NAMALWA (cell line): ENCODE results near the gene ABCB10.
"Not testable (repeated sequence)": the region's sequence is repeated elsewhere in the genome, so short reads cannot be mapped to it uniquely, and the experiment has no call there.

Experiments used
- DNase-seq: peaks from one replicate; pipeline ENCODE4 v3.0.0-alpha.2; 2015; ENCODE audit warnings: low spot score

Gene ABCB10

DNA sequence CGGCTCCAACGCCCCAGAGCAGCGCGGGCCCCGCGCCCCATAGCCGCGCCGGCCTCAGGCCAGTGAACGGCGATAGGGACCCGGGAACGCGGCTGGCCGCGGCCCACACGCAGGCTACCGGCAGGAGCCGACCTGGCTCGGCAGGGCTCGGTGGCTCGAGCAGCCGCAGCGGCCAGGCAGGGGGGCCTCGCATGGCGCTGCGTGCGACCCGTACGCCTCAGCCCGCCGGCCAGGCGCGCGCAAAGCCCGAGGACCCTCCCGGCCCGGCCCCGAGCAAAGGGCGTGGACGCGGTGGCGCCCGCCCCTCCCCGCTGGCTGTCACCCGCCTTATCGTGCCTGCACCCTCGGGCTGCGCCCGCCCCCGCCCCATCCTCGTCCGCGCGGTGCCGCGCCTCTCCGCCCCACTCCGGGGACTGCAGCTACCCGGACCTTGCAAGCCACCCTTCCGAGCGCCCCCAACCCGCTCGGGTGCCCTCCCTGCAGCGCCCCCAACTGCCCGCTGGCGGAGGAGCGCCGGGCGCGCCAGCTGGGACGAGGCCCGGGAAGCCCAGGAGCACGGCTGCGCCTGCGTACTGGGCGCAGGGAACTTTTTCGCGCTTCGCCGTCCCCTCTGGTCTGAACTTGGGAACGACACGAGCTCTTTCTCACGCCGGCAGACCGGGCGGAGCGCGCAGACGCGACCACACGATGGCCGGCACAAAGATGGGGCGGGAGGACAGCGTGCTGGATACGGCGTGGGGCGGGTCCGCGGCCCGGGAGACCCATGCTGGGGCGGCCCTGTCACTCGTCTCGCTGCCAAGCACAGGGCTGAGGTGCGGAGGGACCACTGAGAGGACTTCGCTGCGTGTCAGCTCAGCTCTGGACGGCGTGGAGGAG, at the start of gene ABCB10:
TSS of gene ABCB10 (minus strand) at position 248 of the 876 bp plus-strand sequence. CDS start at position 193, 55 bp downstream.
- DNase-seq: peak; percentile 95

DNA sequence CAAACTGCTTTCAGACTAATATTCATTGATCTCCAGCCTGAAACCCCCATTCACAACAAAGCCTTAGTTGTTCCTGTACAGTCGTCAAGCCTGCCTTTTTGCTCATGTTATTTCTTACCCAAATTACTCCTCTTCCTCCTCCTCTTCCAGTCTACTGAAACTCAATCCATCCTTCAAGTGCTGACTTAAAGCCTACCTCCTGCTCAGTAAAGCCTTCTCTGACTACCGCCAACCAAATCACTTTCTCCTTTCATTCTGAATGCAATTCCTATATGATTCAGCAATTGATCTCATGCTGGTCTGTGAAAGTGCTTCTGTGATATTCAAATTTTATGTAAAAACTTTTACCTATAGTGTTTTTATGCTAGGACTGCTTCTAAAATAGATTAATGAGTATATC, 48.9 kb upstream of the ABCB10 start:
- DNase-seq: no peak

DNA sequence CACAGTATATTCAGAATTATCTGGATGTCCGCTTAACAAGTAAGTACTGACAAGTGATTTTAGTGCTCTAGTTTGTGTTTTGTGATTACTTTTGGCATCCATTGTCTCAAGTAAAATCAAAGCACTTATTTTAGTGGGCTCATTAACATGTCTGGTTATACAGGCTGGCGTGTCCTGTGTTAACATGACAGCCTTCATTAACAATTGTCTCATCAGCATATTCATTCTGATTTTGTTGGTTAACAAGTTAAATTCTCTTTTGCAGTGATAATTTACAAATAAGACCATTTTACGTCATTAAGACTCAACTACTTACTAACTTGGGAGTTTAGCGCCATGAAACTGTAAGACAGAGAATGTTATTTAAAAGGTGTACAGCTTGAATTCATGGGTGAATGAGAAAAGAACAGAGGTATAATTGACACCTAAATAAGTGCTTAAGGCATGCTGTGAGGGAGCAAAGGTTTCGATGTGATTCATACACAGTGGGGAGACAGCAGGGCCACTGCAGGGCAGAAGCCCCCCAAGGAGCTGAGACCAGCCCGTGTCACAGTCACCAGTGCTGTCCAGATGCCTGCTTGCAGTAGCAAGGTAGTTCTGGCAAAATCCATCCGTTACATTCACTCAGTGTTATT, 45.0 kb upstream of the ABCB10 start:
- DNase-seq: no peak

DNA sequence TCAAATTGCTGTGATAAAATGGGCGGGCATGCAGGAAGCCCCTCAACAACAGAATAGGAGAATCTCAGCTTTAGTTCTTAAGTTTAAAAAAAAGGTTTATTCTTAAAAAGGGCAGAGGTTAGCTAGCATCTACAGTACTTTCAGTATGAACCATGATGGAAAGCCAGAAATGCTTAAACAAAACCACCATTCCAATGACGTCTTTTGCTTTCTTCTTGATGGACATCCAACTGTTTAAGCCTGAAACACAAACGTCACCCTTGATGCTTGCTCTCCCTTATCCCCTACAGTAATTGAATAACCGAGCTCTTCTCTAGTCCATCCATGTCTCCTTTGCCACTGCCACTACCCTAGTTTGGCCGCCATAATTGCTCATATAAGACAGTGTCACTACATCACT, 41.7 kb upstream of the ABCB10 start:
- DNase-seq: no peak

DNA sequence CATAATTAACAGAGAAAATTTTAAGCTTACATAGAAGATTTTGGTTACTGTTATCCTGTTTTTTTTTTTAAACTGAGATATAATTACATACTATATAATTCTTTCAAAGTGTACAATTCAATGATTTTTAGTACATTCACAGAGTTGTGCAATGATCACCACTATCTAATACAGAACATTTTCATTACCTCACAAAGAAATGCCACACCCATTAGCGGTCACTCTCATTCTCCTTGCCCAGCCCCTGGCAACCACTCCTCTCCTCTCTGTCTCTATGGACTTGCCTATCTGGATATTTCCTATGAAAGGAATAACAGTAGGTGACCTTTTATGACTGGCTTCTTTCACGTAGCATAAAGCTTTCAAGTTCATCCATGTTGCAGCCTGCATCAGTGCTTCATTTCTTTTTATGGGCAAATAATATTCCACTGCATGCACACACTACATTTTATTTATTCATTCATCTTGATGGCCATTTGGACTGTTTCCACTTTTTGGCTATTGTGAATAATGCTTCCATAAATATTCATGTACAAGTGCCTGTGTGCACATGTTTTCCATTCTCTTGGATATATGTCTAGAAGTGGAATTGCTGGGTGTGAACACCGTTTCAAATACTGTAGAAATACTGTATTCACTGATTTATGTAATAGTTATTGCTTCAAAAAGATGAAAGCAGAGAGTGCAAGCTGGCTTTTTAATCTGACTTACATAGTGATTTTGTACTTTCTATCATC, 40.9 kb upstream of the ABCB10 start:
- no peak for DNase-seq

DNA sequence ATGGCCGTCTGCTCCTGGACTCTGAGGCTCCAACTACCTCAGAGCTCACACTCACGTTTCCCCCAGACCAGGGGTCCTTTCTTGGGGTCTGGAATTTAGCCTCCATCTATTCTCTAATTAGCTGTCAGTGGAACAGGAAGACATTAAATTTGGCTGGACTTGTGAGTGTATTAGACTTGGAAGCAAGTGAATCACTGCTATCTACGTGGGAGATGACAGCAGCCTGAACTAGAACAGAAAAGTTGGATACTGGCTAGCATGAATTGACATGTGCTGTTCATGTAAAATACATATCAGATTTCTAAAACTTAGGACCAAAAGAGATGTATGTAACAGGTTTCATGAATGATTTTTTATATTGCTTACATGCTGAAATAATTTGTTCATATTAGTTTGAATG, 39.4 kb upstream of the ABCB10 start:
- DNase-seq: no peak

DNA sequence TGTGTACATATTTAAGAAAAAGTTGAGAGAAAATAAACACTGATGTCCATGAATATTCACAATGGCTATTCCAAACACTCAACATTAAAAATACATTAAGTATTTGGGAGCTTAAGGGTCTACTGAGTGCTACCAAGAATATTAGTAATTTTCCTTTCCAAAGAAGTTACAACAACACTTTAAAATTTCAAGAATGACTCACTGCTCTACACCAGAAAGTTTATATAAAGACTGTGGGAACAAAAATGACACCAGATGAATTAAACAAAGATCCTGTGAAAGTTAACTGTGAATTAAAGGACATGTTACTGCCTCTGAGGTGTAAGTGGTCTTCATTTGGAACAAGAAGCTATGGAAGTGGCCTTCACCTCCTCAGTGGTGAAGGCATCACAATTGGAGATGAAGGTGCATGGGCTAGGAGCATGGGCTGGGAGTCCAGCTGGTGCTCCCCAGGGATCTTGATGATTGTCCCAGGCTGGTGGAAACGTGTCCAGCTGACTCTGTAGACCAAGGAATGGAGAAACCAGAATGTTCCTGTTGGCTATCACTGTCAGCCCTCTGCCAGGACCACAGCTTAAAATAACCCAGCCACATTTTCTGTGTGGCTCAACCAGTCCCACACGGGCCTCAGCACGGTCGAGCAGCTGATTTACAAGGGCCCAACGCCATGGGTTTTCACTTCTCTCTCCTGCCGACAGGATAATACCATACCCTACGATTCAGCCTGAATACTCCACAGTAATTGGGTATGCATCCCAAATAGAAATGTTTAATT, 38.6 kb upstream of the ABCB10 start:
- no peak for DNase-seq

DNA sequence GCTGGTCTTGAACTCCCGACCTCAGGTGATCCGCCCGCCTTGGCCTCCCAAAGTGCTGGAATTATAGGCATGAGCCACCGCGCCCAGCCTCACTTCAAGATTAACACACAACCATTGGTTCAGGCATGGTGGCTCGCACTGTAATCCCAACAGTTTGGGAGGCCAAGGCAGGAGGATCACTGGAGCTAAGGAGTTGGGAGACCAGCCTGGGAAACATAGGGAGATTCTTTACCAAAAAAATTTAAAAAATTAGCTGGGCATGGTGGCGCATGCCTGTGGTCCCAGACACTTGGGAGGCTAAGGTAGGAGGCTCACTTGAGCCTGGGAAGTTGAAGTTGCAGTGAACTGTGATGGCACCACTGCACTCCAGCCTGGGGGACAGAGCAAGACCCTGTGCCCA, 37.4 kb upstream of the ABCB10 start:
- not testable (repeated sequence) for DNase-seq

DNA sequence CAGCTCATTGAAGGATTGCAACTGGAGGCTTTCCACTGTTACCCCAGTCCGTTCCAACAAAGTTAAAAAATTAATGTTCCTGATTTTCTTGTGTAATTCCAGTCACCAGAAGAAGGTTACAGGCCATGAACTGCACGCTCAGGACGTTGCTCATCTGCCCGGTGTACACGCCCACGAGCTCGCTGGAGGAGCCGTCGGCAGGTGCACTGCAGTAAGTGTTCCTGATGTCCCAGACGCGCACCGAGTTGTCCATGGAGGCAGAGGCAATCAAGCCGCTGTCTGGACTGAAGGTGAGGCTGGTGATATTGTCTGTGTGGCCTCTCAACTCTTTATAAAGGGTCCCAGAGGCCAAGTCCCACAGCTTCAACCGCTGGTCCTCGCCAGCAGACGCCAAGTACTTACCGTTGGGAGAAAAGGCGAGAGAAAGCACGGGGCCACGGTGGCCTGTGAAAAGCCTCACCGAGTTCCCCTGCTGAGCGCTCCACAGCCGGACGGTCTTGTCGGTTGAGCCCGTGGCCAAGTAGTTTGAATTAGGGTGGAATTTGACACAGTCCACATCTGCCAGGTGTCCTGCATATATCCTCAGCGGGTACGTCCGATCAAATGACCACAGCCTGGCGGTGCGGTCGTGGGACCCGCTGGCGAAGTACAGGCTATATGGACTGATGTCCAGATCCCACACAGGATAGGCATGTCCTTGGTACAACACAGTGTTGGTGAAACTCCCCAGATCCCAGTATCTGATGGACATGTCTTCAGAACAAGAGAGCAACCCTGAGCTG, 35.9 kb upstream of the ABCB10 start:
- no peak for DNase-seq

DNA sequence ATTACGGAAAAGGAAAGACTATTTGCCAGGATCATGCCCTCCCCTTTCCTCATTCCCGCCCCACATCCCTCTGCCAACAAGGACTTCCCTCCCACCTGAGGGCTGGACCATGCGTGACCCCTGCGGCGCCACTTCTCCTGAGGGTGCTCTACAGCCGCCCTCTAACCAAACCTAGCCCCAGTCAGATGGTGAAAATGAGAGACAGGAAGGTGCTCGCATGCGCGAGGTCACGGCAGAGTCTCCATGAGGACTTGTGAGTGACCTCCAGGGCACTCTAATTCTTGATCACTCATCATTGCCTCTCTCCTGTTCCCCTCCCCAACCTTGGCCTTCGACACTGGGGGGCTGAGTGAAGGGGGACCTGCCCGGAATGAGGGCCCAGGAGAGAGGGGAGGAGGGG, 35.3 kb upstream of the ABCB10 start:
- no peak for DNase-seq

DNA sequence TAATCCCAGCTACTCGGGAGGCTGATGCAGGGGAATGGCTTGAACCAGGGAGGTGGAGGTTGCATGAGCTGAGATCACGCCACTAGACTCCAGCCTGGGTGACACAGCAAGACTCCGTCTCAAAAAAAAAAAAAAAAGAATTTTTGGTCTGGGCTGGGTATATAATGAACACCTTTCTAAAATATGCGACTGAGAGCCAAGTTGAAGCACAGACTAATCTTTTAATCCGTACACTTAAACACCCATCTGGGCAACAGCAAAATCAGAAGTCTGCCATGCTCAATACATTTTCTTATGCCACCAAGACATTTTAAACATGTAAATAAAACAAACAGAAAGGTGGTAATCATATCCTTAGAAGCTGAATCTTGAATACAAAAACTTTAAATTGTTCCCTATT, 31.6 kb upstream of the ABCB10 start:
- DNase-seq: no peak

DNA sequence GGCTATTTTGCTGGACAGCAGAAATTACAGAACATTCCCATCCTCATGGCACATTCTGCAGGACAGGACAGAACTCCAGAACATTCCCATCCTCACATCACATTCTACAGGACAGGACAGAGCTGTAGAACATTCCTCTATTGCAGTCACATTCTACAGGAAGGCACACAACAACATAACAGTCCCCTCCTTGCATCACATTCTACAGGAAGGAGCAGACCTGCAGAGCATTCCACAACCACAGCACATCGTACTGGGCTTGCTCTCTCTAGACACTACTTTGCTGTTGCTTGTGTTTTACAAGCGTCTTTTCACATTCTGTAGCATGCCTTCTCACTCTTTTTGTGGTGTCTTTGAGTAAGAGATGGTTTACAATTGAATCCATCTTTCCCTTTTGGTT, 26.8 kb upstream of the ABCB10 start:
- DNase-seq: no peak

DNA sequence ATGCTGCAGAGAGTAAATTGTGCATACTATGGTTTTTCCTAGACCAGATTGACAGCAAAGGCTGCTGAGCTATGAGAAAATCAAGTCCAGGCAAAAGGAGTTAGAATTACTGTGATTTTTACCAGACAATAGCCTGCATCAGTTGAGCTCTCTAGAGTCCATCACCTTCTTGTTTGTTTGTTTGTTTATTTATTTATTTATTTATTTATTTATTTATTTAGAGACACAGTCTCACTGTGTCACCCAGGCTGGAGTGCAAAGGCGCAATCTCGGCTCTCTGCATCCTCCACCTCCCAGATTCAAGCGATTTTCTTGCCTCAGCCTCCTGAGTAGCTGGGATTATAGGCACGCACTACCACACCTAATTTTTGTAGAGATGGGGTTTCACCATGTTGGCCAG, 24.2 kb upstream of the ABCB10 start:
- DNase-seq: no peak

DNA sequence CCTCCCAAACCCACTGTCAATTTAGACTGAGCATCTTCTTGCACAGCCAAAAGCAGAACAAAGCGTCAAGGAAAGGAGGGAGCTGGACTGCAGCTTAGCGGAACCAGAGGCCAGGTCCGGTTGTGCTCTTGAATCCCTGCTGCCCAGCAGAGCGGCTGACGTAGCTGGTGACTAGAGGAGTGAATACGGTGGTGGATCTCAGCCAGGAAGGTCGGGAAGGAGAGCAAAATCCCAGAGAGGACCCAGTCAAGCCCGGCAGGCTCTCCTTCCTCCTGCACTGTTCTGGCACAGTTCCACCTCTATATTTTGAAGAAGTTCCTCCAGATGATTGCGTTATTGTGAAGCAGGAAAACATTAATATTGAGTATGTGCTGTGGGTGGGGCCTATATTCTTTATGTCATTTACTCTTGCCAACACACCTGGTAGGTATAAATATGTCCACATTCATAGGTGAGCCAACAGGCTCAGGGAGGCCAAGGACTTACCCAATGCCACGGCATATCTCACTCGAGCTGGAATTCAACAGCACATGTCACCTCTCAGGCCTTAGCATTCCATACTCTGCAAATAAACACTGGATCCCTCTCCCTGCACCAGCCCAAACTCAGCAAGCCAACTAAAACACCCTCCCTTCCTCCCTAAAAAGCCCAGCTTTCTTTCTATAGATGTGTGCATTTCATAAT, 23.6 kb upstream of the ABCB10 start:
- no peak for DNase-seq

DNA sequence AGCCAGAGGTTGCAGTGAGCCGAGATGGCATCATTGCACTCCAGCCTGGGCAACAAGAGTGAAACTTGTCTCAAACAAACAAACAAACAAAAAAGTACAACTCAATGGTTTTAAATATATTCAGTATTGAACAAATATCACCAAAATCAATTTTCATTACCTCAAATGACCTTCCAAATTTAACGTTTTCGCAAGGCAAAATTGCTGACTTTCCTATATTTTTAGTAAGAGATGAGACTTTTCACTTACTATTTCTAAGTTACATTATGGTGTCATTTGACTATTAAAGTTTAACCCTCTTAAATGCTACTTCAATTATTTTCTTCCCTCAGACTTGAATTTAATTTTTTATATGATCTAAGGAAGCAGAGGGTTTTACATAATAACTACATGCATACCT, 23.0 kb upstream of the ABCB10 start:
- no peak for DNase-seq

DNA sequence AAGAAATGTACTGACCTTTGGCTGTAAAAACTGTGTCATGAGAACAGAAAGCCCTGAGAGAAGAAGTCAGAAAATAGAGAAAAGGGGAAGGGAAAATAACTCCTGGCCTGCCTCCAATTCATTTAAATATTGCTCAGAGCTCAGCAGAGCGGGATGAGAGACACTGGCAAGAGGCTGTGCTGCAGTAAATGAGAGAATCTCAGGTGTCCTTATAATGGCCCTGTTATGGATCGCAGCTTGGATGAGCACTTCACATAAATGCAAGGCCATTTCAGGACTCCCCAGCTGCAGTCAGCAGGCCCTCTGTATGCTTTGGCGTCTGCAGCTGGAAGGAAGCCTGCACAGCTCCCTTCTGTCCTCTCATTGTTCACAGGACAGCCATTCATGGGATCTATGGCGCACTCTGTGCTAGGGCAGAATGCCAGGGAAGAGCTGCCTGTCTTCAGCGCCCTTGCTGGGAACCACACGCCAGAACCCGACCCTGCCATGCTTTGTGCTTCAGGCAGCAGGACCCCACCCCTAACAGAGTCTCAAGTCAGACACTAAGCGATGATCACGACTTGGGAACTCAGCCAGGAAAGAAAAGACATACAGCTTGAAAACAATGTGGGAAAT, 20.7 kb upstream of the ABCB10 start:
- DNase-seq: peak; percentile 77

DNA sequence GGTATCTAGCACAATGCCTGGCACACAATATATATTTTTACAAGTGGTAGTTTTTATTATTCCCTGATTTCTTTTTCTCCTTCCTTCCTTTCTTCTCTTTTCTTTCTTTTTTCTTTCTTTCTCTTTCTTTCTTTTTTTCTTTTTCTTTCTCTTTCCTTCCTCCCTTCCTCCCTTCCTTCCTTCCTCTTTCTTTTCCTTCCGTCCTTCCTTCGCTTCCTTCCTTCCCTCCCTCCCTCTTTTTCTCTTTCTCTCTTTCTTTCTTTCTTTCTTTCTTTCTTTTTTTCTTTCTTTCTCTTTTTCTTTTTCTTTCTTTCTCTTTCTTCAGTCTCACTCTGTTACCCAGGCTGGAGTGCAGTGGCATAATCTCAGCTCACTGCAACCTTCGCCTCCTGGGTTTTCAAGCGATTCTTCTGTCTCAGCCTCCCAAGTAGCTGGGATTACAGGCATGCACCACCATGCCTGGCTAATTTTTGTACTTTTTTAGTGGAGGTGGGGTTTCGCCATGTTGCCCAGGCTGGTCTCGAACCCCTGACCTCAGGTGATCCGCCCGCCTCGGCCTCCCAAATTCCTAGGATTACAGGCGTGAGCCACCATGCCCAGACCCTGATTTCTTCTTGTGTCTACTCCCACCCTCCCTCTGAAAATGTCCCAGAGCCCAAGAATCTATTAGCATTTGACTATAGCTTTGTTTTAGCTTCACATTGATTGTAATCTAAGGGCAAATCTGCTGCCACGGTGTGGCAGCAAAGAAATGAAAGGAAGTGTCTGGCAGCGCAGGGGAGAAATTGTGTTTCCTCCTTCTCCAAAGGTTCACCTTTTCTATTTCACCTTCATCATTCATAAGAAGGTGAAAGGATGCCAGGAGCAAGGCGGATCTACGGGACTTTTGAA, 19.9 kb upstream of the ABCB10 start:
- no peak for DNase-seq

DNA sequence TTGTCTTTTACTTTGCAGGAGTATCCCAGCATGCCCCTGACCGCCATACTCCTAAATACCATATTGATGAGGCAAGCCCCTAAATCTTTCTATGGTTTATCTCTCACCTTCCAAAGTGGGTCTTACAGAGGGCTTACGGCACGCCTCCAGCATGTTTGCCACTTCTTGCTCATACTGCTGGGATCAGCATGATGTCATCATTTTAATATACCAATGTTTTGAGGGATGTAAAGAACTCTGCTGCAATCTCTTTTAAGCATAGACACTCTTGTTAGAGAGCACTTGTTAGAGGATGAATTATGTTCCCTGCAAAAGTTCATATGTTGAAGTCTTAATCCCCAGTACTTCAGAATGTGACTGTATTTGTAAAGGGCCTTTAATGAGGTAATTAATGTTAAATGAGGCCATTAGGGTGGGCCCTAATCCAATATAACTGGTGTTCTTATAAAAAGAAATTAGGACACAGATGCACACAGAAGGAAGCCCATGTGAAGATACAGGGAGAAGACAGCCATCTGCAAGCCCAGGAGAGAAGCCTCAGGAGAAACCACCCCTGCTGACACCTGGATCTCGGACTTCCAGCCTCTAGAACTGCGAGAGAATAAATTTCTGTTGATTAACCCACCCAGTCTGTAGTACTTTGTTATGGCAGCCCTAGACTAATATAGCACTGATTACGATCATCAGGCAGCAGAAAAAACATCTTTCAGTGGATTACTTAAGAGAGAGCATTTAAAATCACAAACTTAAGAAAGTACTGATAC, 16.4 kb upstream of the ABCB10 start:
- no peak for DNase-seq

DNA sequence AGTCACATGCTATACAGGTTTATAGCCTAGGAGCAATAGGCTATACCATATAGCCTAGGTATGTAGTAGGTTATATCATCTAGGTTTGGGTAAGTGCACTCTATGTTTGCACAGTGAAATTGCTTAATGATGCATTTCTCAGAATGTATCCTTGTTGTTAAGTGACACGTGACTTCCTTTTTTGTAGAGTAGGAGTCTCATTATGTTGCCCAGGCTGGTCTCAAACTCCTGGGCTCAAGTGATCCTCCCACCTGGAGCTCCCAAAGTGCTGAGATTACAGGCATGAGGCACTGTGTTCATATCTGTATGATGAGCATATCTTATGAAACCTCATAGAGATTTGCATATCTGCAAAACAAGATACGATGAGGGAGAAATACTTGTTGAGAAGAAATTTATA, 13.8 kb upstream of the ABCB10 start:
- peak; percentile 20 for DNase-seq
